GM15510 (cell line): Measurements from ENCODE around the gene ASL.

Experiments
- POLR2A ChIP-seq: IDR thresholded peaks from 3 replicates; pipeline ENCODE4 v1.6.1; 2011; ENCODE audit warnings: borderline replicate concordance; ENCODE audit not compliant: insufficient read length; ENCODE audit errors: extremely low read depth

The ASL gene

GRCh38 chr7:66110856-66111255, 35.2 kb downstream of the ASL start:
- no peak for TF ChIP-seq POLR2A

DNA sequence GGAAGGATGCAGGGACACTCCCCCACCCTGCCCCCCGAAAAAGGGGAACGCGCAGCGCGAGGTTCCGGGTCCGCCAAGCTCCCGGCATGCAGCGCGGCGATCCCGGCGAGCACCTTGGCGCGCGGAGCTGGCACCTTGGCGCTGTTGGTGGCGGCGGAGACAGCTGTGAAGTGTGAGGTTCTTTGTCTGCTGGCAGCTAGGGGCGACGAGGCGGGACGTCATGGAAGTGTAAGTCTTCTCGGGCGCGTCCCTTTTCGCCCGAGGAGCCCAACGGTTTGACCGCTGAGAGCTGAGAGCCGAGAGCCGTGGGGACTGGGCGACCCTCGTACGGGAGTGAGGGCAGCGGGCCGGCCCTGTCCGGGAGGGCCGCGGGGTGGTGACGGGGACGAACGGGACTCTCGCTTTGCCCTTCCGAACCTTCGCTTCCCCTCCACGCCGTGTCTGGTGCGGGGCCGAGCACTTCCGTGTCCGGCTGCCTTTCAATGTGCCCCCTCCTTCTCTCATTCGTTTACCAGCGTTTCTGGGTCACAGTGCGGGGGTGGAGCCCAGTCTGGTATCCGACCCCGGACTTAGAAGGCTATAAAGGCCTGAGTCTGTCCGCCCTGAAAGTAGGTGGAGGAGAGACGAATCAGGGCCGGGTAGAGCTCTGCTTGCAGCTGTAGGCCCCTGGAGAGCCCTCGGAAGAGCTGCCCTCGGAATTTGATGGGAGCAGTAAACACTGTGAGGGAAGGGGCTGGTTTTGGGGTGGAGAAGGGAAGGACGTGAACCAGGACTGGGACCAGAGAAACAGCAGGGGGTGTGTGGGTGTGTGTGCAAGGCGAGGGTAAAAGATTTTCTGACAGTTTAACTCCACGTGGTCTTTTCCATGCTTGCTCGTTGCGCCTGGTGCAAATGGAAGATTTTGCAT, 39.4 kb downstream of the ASL start, which contains the start of gene CRCP:
TSS of gene CRCP (plus strand) at position 105 of the 907 bp plus-strand sequence. CDS start at position 221, 116 bp downstream.
- TF ChIP-seq POLR2A = peak; percentile 92

- TF ChIP-seq POLR2A = no peak
Measured at GRCh38 chr7:66118603-66119002, 43.0 kb downstream of the ASL start.

GRCh38 chr7:66119245-66119850, 43.7 kb downstream of the ASL start:
- TF ChIP-seq POLR2A = no peak

- TF ChIP-seq POLR2A = no peak
Measured at GRCh38 chr7:66123175-66123528, 47.5 kb downstream of the ASL start.

DNA sequence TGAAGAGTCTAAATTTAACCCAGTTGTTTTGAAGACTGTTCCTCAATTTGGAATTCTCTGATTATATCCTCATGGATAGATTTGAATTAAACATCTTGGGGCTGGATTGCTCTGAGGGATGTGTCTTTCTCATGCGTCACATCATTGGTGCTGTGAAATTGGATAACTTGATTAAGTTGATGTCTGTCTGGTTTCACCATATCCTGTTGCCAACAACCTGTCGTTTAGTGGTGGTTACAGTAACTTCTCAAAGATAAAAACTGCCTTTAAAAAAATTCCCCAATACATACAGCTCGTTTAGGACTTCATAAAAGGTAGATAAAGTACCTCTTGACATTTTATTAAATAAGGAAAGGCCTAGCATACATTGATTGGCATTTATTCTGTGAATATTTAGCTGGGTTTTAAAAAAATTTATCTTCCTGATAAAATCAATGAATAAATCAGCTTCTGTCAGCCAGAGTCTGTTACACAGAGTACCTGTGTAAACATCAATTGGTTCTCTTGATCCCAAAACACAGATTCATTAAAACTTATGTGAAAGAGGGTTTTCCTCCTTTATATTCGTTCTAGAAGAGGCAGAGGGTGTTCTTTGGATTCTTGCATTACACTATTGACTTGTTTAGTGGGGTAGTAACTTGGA, 49.6 kb downstream of the ASL start:
- TF ChIP-seq POLR2A = no peak

DNA sequence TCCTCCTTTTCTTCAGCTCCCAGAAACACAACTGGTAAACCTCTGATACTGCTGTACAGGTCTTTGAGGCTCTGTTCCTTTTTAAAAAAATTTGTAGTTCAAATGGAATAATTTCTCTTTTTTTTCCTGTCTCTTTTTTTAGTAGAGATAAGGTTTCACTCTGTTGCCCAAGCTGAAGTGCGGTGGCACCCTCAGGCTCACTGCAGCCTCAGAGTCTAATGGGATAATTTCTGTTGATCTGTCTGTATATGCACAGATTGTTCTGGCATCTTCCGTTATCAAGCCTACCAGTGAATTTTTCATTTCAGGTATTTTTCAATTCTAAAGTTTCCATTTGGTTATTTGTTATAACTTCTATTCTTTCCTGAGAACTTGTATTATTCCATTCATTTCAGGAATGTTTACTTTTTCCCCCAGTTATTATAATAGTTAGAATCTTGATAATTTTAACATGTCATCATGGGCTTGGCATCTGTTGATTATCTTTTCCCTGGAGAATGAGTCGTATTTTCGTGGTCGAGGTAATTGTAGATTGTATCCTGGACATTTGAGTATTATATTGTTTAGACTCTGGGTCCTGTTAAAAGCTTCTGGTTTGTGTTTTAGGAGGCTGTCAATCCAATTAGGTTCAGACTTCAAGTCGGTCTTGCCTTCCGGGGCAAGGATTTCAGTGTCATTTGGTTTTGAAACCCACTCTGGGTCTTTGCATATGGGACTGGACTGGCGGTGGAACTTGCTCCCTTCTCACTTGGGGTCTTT, 63.6 kb downstream of the ASL start:
- TF ChIP-seq POLR2A = no peak

GRCh38 chr7:66140924-66141323, 65.3 kb downstream of the ASL start:
- TF ChIP-seq POLR2A = no peak

- no peak for TF ChIP-seq POLR2A
Measured at GRCh38 chr7:66142334-66142733, 66.7 kb downstream of the ASL start.

GRCh38 chr7:66142996-66143395, 67.4 kb downstream of the ASL start:
- TF ChIP-seq POLR2A = no peak
